MM.1S (cell line): ENCODE data around the gene KRTAP10-2.
"Not testable (repeated sequence)": the region's sequence is repeated elsewhere in the genome, so short reads cannot be mapped to it uniquely, and the experiment has no call there.

ENCODE experiments used
- DNase-seq: peaks from one replicate; pipeline ENCODE4 v3.0.0-alpha.2; 2015
- H2AFZ ChIP-seq: fragments of 300-600 bp; sonication (generic); 2 replicates; pipeline ENCODE4 v1.6.0; 2016; ENCODE audit warnings: antibody characterized with exemption, low read length
- H3F3A ChIP-seq: fragments of 300-600 bp; sonication (generic); 2 replicates; pipeline ENCODE4 v1.6.1; 2016; ENCODE audit warnings: mild to moderate bottlenecking, antibody characterized with exemption, low read length, moderate library complexity, mixed read lengths; ENCODE audit not compliant: insufficient read depth
- H3K27ac ChIP-seq: fragments of 300-600 bp; sonication (generic); 2 replicates; pipeline ENCODE4 v1.5.1; 2016; ENCODE audit warnings: mild to moderate bottlenecking, low read length
- H3K27me3 ChIP-seq: fragments of 300-600 bp; sonication (generic); replicated peaks from 2 replicates; pipeline ENCODE4 v1.6.0; 2016; ENCODE audit warnings: low read length; ENCODE audit not compliant: insufficient read depth
- H3K36me3 ChIP-seq: fragments of 300-600 bp; sonication (generic); replicated peaks from 2 replicates; pipeline ENCODE4 v1.6.1; 2016; ENCODE audit warnings: mild to moderate bottlenecking, low read length, mixed read lengths; ENCODE audit not compliant: insufficient read depth
- H3K4me1 ChIP-seq: fragments of 300-600 bp; sonication (generic); 2 replicates; pipeline ENCODE4 v1.6.1; 2016; ENCODE audit warnings: low read length, mixed read lengths
- H3K4me2 ChIP-seq: fragments of 300-600 bp; sonication (generic); 2 replicates; pipeline ENCODE4 v1.6.0; 2016; ENCODE audit warnings: low read depth, low read length
- H3K4me3 ChIP-seq: fragments of 300-600 bp; sonication (generic); 2 replicates; pipeline ENCODE4 v1.5.1; 2016; ENCODE audit warnings: low read length, mixed read lengths
- H3K79me2 ChIP-seq: fragments of 300-600 bp; sonication (generic); 2 replicates; pipeline ENCODE4 v1.6.1; 2016; ENCODE audit warnings: mixed run types, low read length, mixed read lengths
- H3K9ac ChIP-seq: fragments of 300-600 bp; sonication (generic); 2 replicates; pipeline ENCODE4 v1.6.1; 2016; ENCODE audit warnings: low read length, mixed read lengths
- H3K9me2 ChIP-seq: fragments of 300-600 bp; sonication (generic); replicated peaks from 2 replicates; pipeline ENCODE4 v1.6.1; 2016; ENCODE audit warnings: mild to moderate bottlenecking, low read length, mixed read lengths; ENCODE audit not compliant: insufficient read depth
- H3K9me3 ChIP-seq: fragments of 300-600 bp; sonication (generic); replicated peaks from 2 replicates; pipeline ENCODE4 v1.6.1; 2016; ENCODE audit warnings: mild to moderate bottlenecking, low read length, mixed read lengths; ENCODE audit not compliant: insufficient read depth
- H4K20me1 ChIP-seq: fragments of 300-600 bp; sonication (generic); 2 replicates; pipeline ENCODE4 v1.6.1; 2016; ENCODE audit warnings: mild to moderate bottlenecking, low read length, moderate library complexity, mixed read lengths; ENCODE audit not compliant: insufficient read depth
- CTCF ChIP-seq: fragments of 300-600 bp; sonication (generic); IDR thresholded peaks from 2 replicates; pipeline ENCODE4 v1.5.1; 2016; ENCODE audit warnings: antibody characterized with exemption, low read length, mixed read lengths
- EZH2 ChIP-seq: fragments of 300-600 bp; sonication (generic); optimal IDR thresholded peaks from 2 replicates; pipeline ENCODE3; 2017; ENCODE audit warnings: low read depth, mild to moderate bottlenecking, antibody characterized with exemption, low read length, mixed read lengths
- EZH2phosphoT487 ChIP-seq: fragments of 300-600 bp; sonication (generic); IDR thresholded peaks from 2 replicates; pipeline ENCODE4 v1.6.1; 2018; ENCODE audit warnings: antibody characterized with exemption, low read length

Gene KRTAP10-2

GRCh38 chr21:44581158-44581557 is 29.9 kb upstream of the KRTAP10-2 start:
- no peak overlapping the region for H3K27ac ChIP-seq
- H3K9me2 ChIP-seq = no peaks in the 10 kb centered on the region
- no peaks in the 10 kb centered on the region for H3K4me1 ChIP-seq
- H3K36me3 ChIP-seq = no peaks in the 10 kb centered on the region
- H3K4me2 ChIP-seq = no peak overlapping the region
- no peak overlapping the region for H2AFZ ChIP-seq
- H3F3A ChIP-seq = no peaks in the 10 kb centered on the region
- no peaks in the 10 kb centered on the region for H4K20me1 ChIP-seq
- H3K27me3 ChIP-seq = peaks cover 100% of the 10 kb centered on the region
- no peak for DNase-seq
- no peak overlapping the region for H3K9ac ChIP-seq
- no peaks in the 10 kb centered on the region for H3K9me3 ChIP-seq
- no peaks in the 10 kb centered on the region for H3K79me2 ChIP-seq
- TF ChIP-seq EZH2 (no peak), EZH2phosphoT487 (no peak), CTCF (no peak)
- H3K4me3 ChIP-seq = no peak overlapping the region

- H2AFZ ChIP-seq, H3K9me3 ChIP-seq, H3K36me3 ChIP-seq, H3K9ac ChIP-seq, H3K4me1 ChIP-seq, H3F3A ChIP-seq, H3K9me2 ChIP-seq, H3K27ac ChIP-seq, H4K20me1 ChIP-seq, DNase-seq, H3K4me3 ChIP-seq, H3K79me2 ChIP-seq, H3K4me2 ChIP-seq: not testable (repeated sequence)
- peaks cover 100% of the 10 kb centered on the region for H3K27me3 ChIP-seq
These were observed 29.0 kb upstream of the KRTAP10-2 start, which contains the start of gene KRTAP10-5 for GRCh38 chr21:44580231-44580821. Gene KRTAP10-5, minus strand, starts transcription at chr21:44580604. Its CDS starts 26 bp downstream, at chr21:44580578.

- H3K9ac ChIP-seq = no peak overlapping the region
- H2AFZ ChIP-seq = no peak overlapping the region
These were observed 28.5 kb upstream of the KRTAP10-2 start for GRCh38 chr21:44579833-44580144.

GRCh38 chr21:44579056-44579832 is 27.9 kb upstream of the KRTAP10-2 start:
- no peaks in the 10 kb centered on the region for H3F3A ChIP-seq
- TF ChIP-seq EZH2phosphoT487 = no peak
- no peak for TF ChIP-seq EZH2
- TF ChIP-seq CTCF = no peak
- H3K9me2 ChIP-seq = no peaks in the 10 kb centered on the region
- peaks cover 100% of the 10 kb centered on the region for H3K27me3 ChIP-seq
- no peaks in the 10 kb centered on the region for H3K4me1 ChIP-seq
- no peaks in the 10 kb centered on the region for H4K20me1 ChIP-seq
- H2AFZ ChIP-seq = no peak overlapping the region
- no peak overlapping the region for H3K27ac ChIP-seq
- no peak overlapping the region for H3K4me2 ChIP-seq
- H3K79me2 ChIP-seq = no peaks in the 10 kb centered on the region
- H3K9ac ChIP-seq = no peak overlapping the region
- no peak overlapping the region for H3K4me3 ChIP-seq
- no peaks in the 10 kb centered on the region for H3K36me3 ChIP-seq
- no peak for DNase-seq
- H3K9me3 ChIP-seq = no peaks in the 10 kb centered on the region

More at GRCh38 chr21:44579833-44580144, 28.5 kb upstream of the KRTAP10-2 start:
- no peak for TF ChIP-seq EZH2phosphoT487
- Histone ChIP-seq H3K36me3 (no peaks in the 10 kb centered on the region), H4K20me1 (no peaks in the 10 kb centered on the region), H3K27me3 (peaks cover 100% of the 10 kb centered on the region), H3K9me2 (no peaks in the 10 kb centered on the region), H3K4me1 (no peaks in the 10 kb centered on the region), H3K27ac (no peak overlapping the region), H3F3A (no peaks in the 10 kb centered on the region), H3K4me3 (no peak overlapping the region), H3K9me3 (no peaks in the 10 kb centered on the region), H3K79me2 (no peaks in the 10 kb centered on the region), H3K4me2 (no peak overlapping the region)
- DNase-seq = no peak
